ENCODE data around the gene TAGLN. TPM values are rescaled to one million over a fixed set of nuclear protein-coding genes. Genes with fewer than 3 reads are reported as not detected.

The TAGLN gene
- total and polyA plus RNA-seq, 9 of the 15 experiments (the other 6 are each of a cell fraction or from before 2014, with no cell fraction given), result 0.21 to 4.9 (median 1.1) TPM

GRCh38 chr11:117232092-117232878 is 33.1 kb downstream of the TAGLN start, which contains the start of gene RNF214 (continued):
- no peak for TF ChIP-seq DEAF1 (CRISPR knock-in tag; IDR thresholded peaks at IDR 0.05)
- TF ChIP-seq ZNF274 (IDR thresholded peaks at IDR 0.05; ENCODE audit: borderline replicate concordance, low read depth, low read length), result no peak
- no peak for TF ChIP-seq RUNX1 (IDR thresholded peaks at IDR 0.05; ENCODE audit: low read depth)

DNA sequence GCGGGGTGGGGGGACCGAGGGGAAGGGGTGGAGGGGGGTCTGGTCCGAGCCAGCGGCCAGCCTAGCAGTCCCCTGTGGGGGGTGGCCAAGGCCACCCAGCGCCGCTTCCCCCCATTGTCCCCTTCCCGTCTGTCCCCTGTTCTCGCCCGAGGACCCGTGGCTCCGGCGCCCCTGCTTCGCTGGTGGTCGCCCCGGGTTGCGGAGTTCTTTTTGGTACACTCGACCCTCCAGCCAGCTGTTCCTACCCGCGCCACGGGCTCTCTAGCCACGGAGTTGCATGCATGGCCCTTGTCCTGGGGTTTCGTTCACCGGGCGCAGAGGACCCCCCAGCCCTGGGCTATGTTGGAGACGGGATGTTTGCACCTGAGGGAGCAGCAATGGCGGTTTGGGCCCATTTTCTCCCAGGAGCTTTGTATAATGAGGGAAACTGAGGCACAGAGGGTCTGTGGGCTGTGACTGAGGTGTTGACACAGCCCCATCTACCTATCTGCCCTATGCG is 33.8 kb downstream of the TAGLN start:
- H3K27me3 ChIP-seq (ENCODE audit: control insufficient read depth in 2 of 2, insufficient read depth in 2 of 2, low read length in 2 of 2), result no peaks in the 10 kb centered on the region
- H4K20me1 ChIP-seq (replicated peaks; ENCODE audit: control insufficient read depth, insufficient read depth, low read length), result no peaks in the 10 kb centered on the region; the same call in 1 of the 2 replicates
- CTCF ChIA-PET (ENCODE audit: low intra/inter-chr PET ratio), result no interaction called here
- no peaks in the 10 kb centered on the region for H3K9me3 ChIP-seq (replicated peaks; ENCODE audit: control insufficient read depth, insufficient read depth, low read depth, low read length)
- intact Hi-C loops (cut with micrococcal nuclease) (loop anchor here (5.0 kb wide), 1 partner anchor 94 kb away; the partner anchor contains the start of gene CEP164), in situ Hi-C loops (cut with MboI) (loop anchor here (25.0 kb wide), 1 partner anchor 721 kb away; no protein-coding TSS in a partner anchor)
- H3K4me1 ChIP-seq (replicated peaks in 1 of 2; ENCODE audit: control insufficient read depth in 2 of 2, insufficient read depth in 2 of 2, low read length in 2 of 2), result peaks cover 11 to 18% of the 10 kb centered on the region in 2 experiments; a peak in 3 of 5 replicates
- H3K4me2 ChIP-seq (ENCODE audit: insufficient read depth, low read length), result peak overlapping the region; percentile 93
- peaks cover 29% of the 10 kb centered on the region for H3K36me3 ChIP-seq (ENCODE audit: control insufficient read depth, insufficient read depth, low read length)
- 1% methylated on average over 18 of the region's 27 CpGs for WGBS (ENCODE audit: insufficient coverage, low coverage, missing lambda C conversion rate)
- POLR2A ChIA-PET, result interaction anchor here (0.5 to 0.7 kb wide), 2 partner anchors 39 to 479 kb away, joined by 3 to 4 read pairs; no protein-coding TSS in a partner anchor
- no TSS peak for BruUV-seq (replicated peaks)
- no peaks in the 10 kb centered on the region for H3K9me1 ChIP-seq (ENCODE audit: control insufficient read depth, insufficient read depth, low read length)
- FAIRE-seq (no peak), ATAC-seq (peak; percentile 56), DNase-seq (ENCODE audit: extremely low read depth in 1 of 4, low spot score in 3 of 4) (peak in 2 of 4 experiments; percentile 29 to 61)
- H3K27ac ChIP-seq (ENCODE audit: extremely low read depth, low read depth, low read length), result peak overlapping the region; percentile 94
- H3K79me2 ChIP-seq (ENCODE audit: control insufficient read depth, insufficient read depth, low read length), result peaks cover 45% of the 10 kb centered on the region
- peak overlapping the region; percentile 87 to 96 for H3K9ac ChIP-seq (ENCODE audit: insufficient read depth in 1 of 2, low read depth in 2 of 2, low read length in 2 of 2)
- H2AFZ ChIP-seq (ENCODE audit: low read depth, low read length), result peak overlapping the region; percentile 79
- peak overlapping the region; percentile 85 for H3K4me3 ChIP-seq
- TF ChIP-seq TOE1 (IDR thresholded peaks at IDR 0.05; ENCODE audit: borderline replicate concordance), result no peak
- TF ChIP-seq TOE1 (CRISPR knock-in tag; IDR thresholded peaks at IDR 0.05; ENCODE audit: borderline replicate concordance, low read depth), result 0 out of 2 replicates have a peak, but pooled peaks have one; percentile 36
- peak in 1 of 2 experiments; percentile 25; a peak in 1 of 4 replicates for TF ChIP-seq SIN3A (IDR thresholded peaks at IDR 0.05; ENCODE audit: borderline replicate concordance in 2 of 2, control insufficient read depth in 1 of 2, low read depth in 2 of 2, low read length in 2 of 2)
- peak; percentile 28; the same call in 1 of the 2 replicates for TF ChIP-seq ZBTB7A (IDR thresholded peaks at IDR 0.05; ENCODE audit: borderline replicate concordance, control insufficient read depth, low read depth, low read length)
- TF ChIP-seq E4F1 (CRISPR knock-in tag; IDR thresholded peaks at IDR 0.05; ENCODE audit: borderline replicate concordance), result no peak
- TF ChIP-seq, protein P1, sequence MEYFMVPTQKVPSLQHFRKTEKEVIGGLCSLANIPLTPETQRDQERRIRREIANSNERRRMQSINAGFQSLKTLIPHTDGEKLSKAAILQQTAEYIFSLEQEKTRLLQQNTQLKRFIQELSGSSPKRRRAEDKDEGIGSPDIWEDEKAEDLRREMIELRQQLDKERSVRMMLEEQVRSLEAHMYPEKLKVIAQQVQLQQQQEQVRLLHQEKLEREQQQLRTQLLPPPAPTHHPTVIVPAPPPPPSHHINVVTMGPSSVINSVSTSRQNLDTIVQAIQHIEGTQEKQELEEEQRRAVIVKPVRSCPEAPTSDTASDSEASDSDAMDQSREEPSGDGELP (CRISPR knock-in tag; IDR thresholded peaks at IDR 0.05; ENCODE audit: borderline replicate concordance), result peak; percentile 57; the same call in 1 of the 2 replicates
- TF ChIP-seq SUPT5H (IDR thresholded peaks at IDR 0.05), result no peak

Data from K562 (cell line).